Bronchial smooth muscle cell (primary cell): ENCODE data around the gene CAMK2N1. TPM values are rescaled to one million over a fixed set of nuclear protein-coding genes. Genes with fewer than 3 reads are reported as not detected.

Source experiments
- total RNA-seq: library from RNA; depleted of rRNA; stranded (reverse); fragments of >200 nt; gene quantifications from 2 replicates; pipeline ENCODE4 v1.2.1, GENCODE V29; 2014

Gene CAMK2N1
- 9.4 and 40.8 TPM in 2 replicates for total RNA-seq

DNA sequence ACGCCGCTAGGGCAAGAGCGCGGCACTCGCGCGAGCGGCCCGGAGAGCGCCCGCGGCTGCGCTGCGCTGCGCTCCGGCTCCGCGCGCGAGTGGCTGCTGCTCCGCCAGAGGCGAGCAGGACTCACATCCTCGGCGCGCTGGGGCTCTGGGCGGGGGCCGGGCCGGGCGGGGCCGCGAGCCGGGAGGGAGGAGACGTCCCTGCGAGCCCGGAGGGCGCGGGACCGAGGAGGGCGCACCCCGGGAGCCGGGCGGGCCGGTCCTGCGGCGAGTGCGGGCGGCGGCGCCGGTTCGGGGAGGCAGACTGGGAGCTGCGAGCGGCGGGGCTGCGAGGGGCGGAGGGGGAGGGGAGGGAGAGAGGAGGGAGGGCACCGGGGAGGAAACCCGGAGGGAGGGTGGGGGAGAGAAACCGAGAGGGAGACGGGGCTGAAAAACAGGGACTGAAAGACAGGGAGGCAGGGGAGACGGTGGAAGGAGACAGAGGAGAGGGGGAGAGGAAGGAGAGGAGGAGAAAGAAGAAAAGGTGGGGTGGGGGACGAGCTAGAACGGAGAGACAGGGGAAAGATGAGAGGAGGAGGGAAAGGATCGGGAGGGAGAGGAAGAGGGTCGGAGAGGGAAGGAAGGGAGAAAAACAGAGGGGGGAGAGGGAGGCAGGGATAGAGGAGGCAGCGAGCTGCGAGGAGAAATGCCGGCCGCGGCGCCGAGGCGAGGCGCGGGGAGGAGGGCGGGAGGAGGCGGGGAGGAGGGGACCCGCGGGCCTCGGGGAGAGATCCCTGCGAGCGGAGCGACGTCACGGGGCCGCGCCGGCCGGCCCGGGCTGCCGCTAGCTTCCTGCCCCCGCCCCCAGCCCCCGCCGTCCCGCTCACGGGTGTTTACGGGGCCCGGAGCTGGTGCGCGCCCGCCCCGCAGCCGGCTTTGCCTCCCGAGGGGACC, at the start of gene CAMK2N1:
Gene CAMK2N1, minus strand, starts transcription at position 684 of the 930 bp plus-strand sequence. CDS start 831 bp downstream, outside the sequence.

DNA sequence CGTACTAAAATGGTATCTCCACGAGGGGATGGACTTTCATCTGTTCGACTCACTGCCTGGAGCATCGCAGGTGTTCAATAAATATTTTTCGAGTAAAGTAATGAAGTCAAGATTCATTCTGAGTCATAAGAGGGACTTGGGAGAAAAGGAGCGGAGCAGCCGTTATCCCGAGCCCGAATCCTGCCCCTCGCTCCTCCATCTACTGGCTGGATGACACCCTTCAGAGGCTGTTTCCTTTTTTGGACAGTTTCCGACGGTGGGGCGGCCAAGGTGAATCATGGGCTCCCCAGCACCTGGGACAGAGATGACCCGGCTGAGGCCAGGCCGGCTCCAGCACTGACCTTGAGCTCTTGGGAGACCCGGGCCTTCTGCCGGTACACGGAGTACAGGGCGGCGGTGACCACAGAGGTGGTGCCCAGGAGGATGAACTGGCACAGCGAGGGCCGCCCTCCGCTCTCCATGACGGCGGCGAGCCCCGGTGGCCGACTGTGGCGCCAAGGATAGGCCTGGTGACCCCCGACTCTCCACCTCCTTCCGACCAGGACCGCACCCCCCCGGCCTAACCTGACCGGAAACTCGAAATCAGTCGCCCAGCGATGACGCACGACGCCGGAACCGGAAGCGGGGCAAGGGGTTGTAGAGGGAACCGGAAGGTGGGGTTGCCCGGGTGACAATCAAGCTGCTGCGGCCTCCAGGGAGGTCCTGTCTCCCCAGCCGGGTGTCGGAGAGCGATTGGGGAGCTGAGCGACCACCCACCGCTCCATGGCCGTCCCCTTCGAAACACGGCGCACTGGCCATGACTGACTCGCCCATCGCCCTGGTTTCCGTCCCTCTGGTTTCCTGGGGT, 21.8 kb upstream of the CAMK2N1 start, which contains the start of gene MUL1:
Gene MUL1, minus strand, starts transcription at position 588 of the 847 bp plus-strand sequence. Its CDS starts 127 bp downstream, at position 461.

Other genes starting within 250 kb of the CAMK2N1 start
- gene VWA5B1, start 195.3 kb downstream of the CAMK2N1 start, total RNA-seq: not detected in 2 replicates
- 19.1 and 19.5 TPM in 2 replicates for gene MUL1, start 21.9 kb upstream of the CAMK2N1 start, total RNA-seq
- gene FAM43B, start 66.4 kb upstream of the CAMK2N1 start, total RNA-seq: under 0.01 TPM in 1 of 2 replicates, not detected in the other
- 0.63 TPM in 1 of 2 replicates, not detected in the other for gene CDA, start 102.9 kb upstream of the CAMK2N1 start, total RNA-seq
- 89.5 and 99.6 TPM in 2 replicates for gene PINK1, start 147.2 kb upstream of the CAMK2N1 start, total RNA-seq
- gene DDOST, start 175.2 kb upstream of the CAMK2N1 start, total RNA-seq: 353 and 417 TPM in 2 replicates
- gene KIF17, start 231.8 kb upstream of the CAMK2N1 start, total RNA-seq: 0.32 and 0.43 TPM in 2 replicates
- gene SH2D5, start 246.5 kb upstream of the CAMK2N1 start, total RNA-seq: 0.69 and 1.3 TPM in 2 replicates